ENCODE measurements around the gene EGFR.

Gene EGFR

DNA sequence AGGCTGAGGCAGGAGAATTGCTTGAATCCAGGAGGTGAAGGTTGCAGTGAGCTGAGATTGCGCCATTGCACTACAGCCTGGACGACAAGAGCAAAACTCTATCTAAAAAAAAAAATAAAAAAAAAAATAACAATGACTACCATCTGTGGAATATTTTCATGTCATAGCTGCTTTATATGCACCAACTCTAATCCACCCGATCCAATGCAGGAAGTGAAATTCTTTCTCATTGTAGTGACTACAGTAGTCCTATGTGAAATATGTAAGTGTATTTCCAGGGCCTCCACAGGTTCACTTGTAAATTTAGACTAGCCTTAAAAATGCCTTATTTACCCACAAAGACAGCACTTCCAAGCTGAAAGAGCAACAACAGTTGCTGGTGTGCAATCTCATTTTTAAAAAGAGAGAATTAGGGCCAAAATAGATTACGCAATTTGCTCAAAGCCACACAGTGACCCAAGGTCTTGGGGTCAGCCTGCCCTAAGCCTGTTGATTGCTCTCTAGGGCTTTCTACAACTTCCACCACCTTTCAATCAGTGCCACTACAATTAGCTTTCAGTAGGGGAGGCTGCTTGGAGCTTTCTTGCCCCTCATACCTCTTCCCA is 25.8 kb upstream of the EGFR start:
- no peaks in the 10 kb centered on the region for H3F3A ChIP-seq (ENCODE audit: insufficient read depth, low read length)
- no peaks in the 10 kb centered on the region for H3K36me3 ChIP-seq (replicated peaks; ENCODE audit: insufficient read depth, low read length)
- no peak overlapping the region for H2AFZ ChIP-seq (ENCODE audit: low read length)
- H3K9me2 ChIP-seq (replicated peaks; ENCODE audit: insufficient read depth, low read length), result no peaks in the 10 kb centered on the region
- no peak overlapping the region for H3K9ac ChIP-seq (ENCODE audit: low read length)
- H3K27me3 ChIP-seq (replicated peaks; ENCODE audit: insufficient read depth, low read length), result no peaks in the 10 kb centered on the region
- no peaks in the 10 kb centered on the region for H3K9me3 ChIP-seq (replicated peaks; ENCODE audit: insufficient read depth, low read length)
- no peaks in the 10 kb centered on the region for H4K20me1 ChIP-seq (ENCODE audit: insufficient read depth, low read length)
- H3K79me2 ChIP-seq (ENCODE audit: low read length), result no peaks in the 10 kb centered on the region
- no peak overlapping the region for H3K4me3 ChIP-seq (ENCODE audit: low read length)
- no peak for TF ChIP-seq EZH2phosphoT487 (IDR thresholded peaks at IDR 0.05; ENCODE audit: low read length)
- TF ChIP-seq EZH2 (optimal IDR thresholded peaks at IDR 0.05; ENCODE audit: low read depth, low read length), result no peak
- TF ChIP-seq, protein P1, sequence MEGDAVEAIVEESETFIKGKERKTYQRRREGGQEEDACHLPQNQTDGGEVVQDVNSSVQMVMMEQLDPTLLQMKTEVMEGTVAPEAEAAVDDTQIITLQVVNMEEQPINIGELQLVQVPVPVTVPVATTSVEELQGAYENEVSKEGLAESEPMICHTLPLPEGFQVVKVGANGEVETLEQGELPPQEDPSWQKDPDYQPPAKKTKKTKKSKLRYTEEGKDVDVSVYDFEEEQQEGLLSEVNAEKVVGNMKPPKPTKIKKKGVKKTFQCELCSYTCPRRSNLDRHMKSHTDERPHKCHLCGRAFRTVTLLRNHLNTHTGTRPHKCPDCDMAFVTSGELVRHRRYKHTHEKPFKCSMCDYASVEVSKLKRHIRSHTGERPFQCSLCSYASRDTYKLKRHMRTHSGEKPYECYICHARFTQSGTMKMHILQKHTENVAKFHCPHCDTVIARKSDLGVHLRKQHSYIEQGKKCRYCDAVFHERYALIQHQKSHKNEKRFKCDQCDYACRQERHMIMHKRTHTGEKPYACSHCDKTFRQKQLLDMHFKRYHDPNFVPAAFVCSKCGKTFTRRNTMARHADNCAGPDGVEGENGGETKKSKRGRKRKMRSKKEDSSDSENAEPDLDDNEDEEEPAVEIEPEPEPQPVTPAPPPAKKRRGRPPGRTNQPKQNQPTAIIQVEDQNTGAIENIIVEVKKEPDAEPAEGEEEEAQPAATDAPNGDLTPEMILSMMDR (IDR thresholded peaks at IDR 0.05; ENCODE audit: low read length), result no peak
- H3K4me2 ChIP-seq (ENCODE audit: low read depth, low read length), result no peak overlapping the region
- DNase-seq, result no peak
- no peaks in the 10 kb centered on the region for H3K4me1 ChIP-seq (ENCODE audit: low read length)
- H3K27ac ChIP-seq (ENCODE audit: low read length), result no peak overlapping the region

DNA sequence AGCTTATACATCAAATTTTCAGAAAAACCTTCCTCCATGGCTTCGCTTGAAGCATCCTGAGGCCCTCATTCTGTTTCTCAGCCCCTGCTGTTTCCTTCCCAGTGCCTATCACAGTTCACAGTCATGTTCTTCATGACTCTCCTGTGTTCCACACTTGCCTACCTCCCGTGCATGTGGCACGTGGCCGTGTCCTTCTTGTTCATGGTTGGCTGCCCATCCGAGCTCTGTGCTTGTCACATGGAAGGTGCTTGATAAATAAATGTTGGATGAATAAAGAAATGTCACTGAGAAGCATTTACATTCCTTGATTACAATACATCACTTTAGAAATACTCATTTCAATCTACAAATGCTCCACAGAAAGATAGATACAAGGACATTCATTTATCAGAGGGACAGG is 23.7 kb upstream of the EGFR start:
- H3K27ac ChIP-seq (ENCODE audit: low read length), result no peak overlapping the region
- H3K9me2 ChIP-seq (replicated peaks; ENCODE audit: insufficient read depth, low read length), result no peaks in the 10 kb centered on the region
- no peak overlapping the region for H3K4me3 ChIP-seq (ENCODE audit: low read length)
- TF ChIP-seq EZH2phosphoT487 (IDR thresholded peaks at IDR 0.05; ENCODE audit: low read length), result no peak
- TF ChIP-seq, protein P1 (IDR thresholded peaks at IDR 0.05; ENCODE audit: low read length), result no peak
- no peak for TF ChIP-seq EZH2 (optimal IDR thresholded peaks at IDR 0.05; ENCODE audit: low read depth, low read length)
- no peaks in the 10 kb centered on the region for H3K4me1 ChIP-seq (ENCODE audit: low read length)
- no peaks in the 10 kb centered on the region for H3F3A ChIP-seq (ENCODE audit: insufficient read depth, low read length)
- H3K4me2 ChIP-seq (ENCODE audit: low read depth, low read length), result no peak overlapping the region
- H3K9ac ChIP-seq (ENCODE audit: low read length), result no peak overlapping the region
- H3K9me3 ChIP-seq (replicated peaks; ENCODE audit: insufficient read depth, low read length), result no peaks in the 10 kb centered on the region
- H3K27me3 ChIP-seq (replicated peaks; ENCODE audit: insufficient read depth, low read length), result no peaks in the 10 kb centered on the region
- H2AFZ ChIP-seq (ENCODE audit: low read length), result no peak overlapping the region
- DNase-seq, result no peak
- H4K20me1 ChIP-seq (ENCODE audit: insufficient read depth, low read length), result no peaks in the 10 kb centered on the region
- H3K36me3 ChIP-seq (replicated peaks; ENCODE audit: insufficient read depth, low read length), result no peaks in the 10 kb centered on the region
- no peaks in the 10 kb centered on the region for H3K79me2 ChIP-seq (ENCODE audit: low read length)

DNA sequence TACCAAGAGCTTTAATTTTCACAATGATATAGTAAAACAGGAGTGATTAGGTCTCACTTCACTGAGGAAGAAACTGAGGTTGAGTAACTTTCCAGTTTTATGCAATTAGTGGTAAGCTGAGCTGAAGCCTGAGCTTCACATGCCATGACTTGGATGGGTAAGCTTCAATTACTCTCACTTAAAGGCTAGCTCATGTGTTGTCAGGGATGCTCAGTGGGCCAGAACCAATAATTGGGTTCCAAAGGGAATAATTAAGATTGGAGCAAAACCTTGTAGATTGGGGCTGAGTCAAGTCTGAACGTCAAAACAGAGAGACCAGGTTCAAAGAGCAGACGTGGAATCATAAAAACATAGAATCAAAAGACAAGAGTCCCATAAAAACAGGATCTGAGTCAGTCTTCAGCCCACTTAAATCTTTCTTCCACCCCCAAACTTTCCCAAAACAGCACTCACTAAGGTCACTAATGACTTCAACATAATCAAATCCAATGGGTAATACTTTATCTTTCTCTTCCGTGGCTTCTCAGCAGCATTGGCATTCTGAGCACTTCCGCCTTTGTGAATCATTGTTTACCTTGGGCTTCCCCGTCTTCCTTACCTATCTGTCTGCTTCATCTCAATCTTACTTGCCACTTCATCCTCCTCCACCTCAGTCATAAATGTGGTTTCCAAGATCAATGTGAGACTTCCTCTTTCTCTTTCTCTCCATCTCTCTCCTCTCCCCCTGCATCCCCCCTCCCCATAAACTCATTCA is 23.0 kb upstream of the EGFR start:
- Histone ChIP-seq H3K79me2 (ENCODE audit: low read length) (no peaks in the 10 kb centered on the region), H3K9me3 (replicated peaks; ENCODE audit: insufficient read depth, low read length) (no peaks in the 10 kb centered on the region), H4K20me1 (ENCODE audit: insufficient read depth, low read length) (no peaks in the 10 kb centered on the region), H3F3A (ENCODE audit: insufficient read depth, low read length) (no peaks in the 10 kb centered on the region), H3K36me3 (replicated peaks; ENCODE audit: insufficient read depth, low read length) (no peaks in the 10 kb centered on the region), H3K9me2 (replicated peaks; ENCODE audit: insufficient read depth, low read length) (no peaks in the 10 kb centered on the region), H3K4me2 (ENCODE audit: low read depth, low read length) (no peak overlapping the region), H3K4me3 (ENCODE audit: low read length) (no peak overlapping the region), H2AFZ (ENCODE audit: low read length) (no peak overlapping the region), H3K27me3 (replicated peaks; ENCODE audit: insufficient read depth, low read length) (no peaks in the 10 kb centered on the region), H3K4me1 (ENCODE audit: low read length) (no peaks in the 10 kb centered on the region), H3K27ac (ENCODE audit: low read length) (no peak overlapping the region), H3K9ac (ENCODE audit: low read length) (no peak overlapping the region)
- no peak for TF ChIP-seq EZH2phosphoT487 (IDR thresholded peaks at IDR 0.05; ENCODE audit: low read length)
- no peak for TF ChIP-seq EZH2 (optimal IDR thresholded peaks at IDR 0.05; ENCODE audit: low read depth, low read length)
- TF ChIP-seq, protein P1 (IDR thresholded peaks at IDR 0.05; ENCODE audit: low read length), result no peak
- DNase-seq, result no peak
